OCI-LY7 (cell line): ENCODE data around the gene ETS2.

Experiments used
- EZH2phosphoT487 ChIP-seq: fragments of 200-600 bp; sonication (generic); IDR thresholded peaks from 2 replicates; pipeline ENCODE4 v1.6.1; 2018; ENCODE audit warnings: low read depth, borderline replicate concordance, mild to moderate bottlenecking, mixed run types, antibody characterized with exemption, low read length, moderate library complexity, mixed read lengths
- TF ChIP-seq, protein P1 (sequence below): fragments of 200-600 bp; sonication (generic); conservative IDR thresholded peaks from 2 replicates; pipeline ENCODE4 v1.5.1; 2014; ENCODE audit warnings: mild to moderate bottlenecking, antibody characterized with exemption, low read length, moderate library complexity, mixed read lengths

GRCh38 chr21:38805328-38806152, at the start of gene ETS2:
- TF ChIP-seq, protein P1, sequence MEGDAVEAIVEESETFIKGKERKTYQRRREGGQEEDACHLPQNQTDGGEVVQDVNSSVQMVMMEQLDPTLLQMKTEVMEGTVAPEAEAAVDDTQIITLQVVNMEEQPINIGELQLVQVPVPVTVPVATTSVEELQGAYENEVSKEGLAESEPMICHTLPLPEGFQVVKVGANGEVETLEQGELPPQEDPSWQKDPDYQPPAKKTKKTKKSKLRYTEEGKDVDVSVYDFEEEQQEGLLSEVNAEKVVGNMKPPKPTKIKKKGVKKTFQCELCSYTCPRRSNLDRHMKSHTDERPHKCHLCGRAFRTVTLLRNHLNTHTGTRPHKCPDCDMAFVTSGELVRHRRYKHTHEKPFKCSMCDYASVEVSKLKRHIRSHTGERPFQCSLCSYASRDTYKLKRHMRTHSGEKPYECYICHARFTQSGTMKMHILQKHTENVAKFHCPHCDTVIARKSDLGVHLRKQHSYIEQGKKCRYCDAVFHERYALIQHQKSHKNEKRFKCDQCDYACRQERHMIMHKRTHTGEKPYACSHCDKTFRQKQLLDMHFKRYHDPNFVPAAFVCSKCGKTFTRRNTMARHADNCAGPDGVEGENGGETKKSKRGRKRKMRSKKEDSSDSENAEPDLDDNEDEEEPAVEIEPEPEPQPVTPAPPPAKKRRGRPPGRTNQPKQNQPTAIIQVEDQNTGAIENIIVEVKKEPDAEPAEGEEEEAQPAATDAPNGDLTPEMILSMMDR = peak; percentile 35; the same call in 1 of the 2 replicates
- no peak for TF ChIP-seq EZH2phosphoT487
